HG03575 (cell line): Measurements from ENCODE around the gene C6orf89.

ENCODE experiments used
- ATAC-seq: cut with Tn5 transposase; IDR thresholded peaks from one replicate; pipeline ENCODE4 v1.9.1; 2021; ENCODE audit not compliant: unreplicated experiment, insufficient number of reproducible peaks, low FRiP score; ENCODE audit errors: extremely low read depth

The C6orf89 gene

GRCh38 chr6:36913082-36913481 is 27.3 kb downstream of the C6orf89 start:
- no peak for ATAC-seq

- ATAC-seq = no peak
Observed at GRCh38 chr6:36914227-36914794, 28.6 kb downstream of the C6orf89 start.

- ATAC-seq = no peak
Observed at GRCh38 chr6:36915599-36915998, 29.8 kb downstream of the C6orf89 start.

- no peak for ATAC-seq
Observed at GRCh38 chr6:36916126-36916525, 30.4 kb downstream of the C6orf89 start.

- ATAC-seq = no peak
Observed at GRCh38 chr6:36917541-36918193, 31.9 kb downstream of the C6orf89 start.

- ATAC-seq = no peak
Observed at GRCh38 chr6:36920049-36920448, 34.3 kb downstream of the C6orf89 start.

- no peak for ATAC-seq
Observed at GRCh38 chr6:36920546-36920945, 34.8 kb downstream of the C6orf89 start.

- ATAC-seq = no peak
Observed at GRCh38 chr6:36924131-36924530, 38.4 kb downstream of the C6orf89 start.

GRCh38 chr6:36924778-36925374 is 39.1 kb downstream of the C6orf89 start:
- ATAC-seq = no peak

GRCh38 chr6:36925809-36926208 is 40.1 kb downstream of the C6orf89 start:
- no peak for ATAC-seq

- no peak for ATAC-seq
Observed at GRCh38 chr6:36926708-36927513, 41.2 kb downstream of the C6orf89 start.

GRCh38 chr6:36927691-36928546 is 42.2 kb downstream of the C6orf89 start:
- ATAC-seq = no peak

GRCh38 chr6:36928547-36928918 is 42.8 kb downstream of the C6orf89 start:
- ATAC-seq = no peak

- ATAC-seq = no peak
Observed at GRCh38 chr6:36929152-36929551, 43.4 kb downstream of the C6orf89 start.

- no peak for ATAC-seq
Observed at GRCh38 chr6:36929607-36930006, 43.9 kb downstream of the C6orf89 start.

- no peak for ATAC-seq
Observed at GRCh38 chr6:36930483-36930882, 44.7 kb downstream of the C6orf89 start.

- ATAC-seq = no peak
Observed at GRCh38 chr6:36933102-36933501, 47.4 kb downstream of the C6orf89 start.

GRCh38 chr6:36933519-36933918 is 47.8 kb downstream of the C6orf89 start:
- ATAC-seq = no peak

GRCh38 chr6:36934901-36935300 is 49.1 kb downstream of the C6orf89 start:
- ATAC-seq = no peak
